ENCODE results near the gene GNB2.

The GNB2 gene

DNA sequence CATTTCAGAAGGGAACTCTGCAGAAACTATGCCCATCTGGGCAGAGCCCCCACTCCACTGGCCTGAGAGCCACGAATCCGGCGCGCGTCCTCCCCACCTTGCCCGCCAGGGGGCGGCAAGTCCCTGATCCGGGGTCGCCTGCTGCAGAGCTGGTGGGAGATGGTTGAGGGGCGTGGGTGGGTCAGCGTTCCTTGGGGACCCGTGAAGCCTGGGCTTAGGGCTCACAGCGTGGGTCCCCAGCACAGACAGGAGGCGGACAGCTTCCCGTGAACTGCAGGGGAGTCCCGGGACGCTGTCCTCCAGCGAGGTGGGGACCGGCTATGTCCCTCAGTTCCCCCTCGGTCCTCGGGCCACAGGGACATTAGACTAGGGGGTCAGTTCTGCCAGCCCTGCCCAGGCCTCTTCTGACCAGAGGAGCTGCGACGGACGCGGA, 31.8 kb downstream of the GNB2 start:
- Histone ChIP-seq H3K79me2 (ENCODE audit: low read length) (peaks cover 16% of the 10 kb centered on the region), H3K9me3 (replicated peaks; ENCODE audit: insufficient read depth, low read length) (no peaks in the 10 kb centered on the region), H3K9me2 (replicated peaks; ENCODE audit: insufficient read depth, low read length) (no peaks in the 10 kb centered on the region), H3K4me2 (ENCODE audit: low read depth, low read length) (peak overlapping the region; percentile 85), H4K20me1 (ENCODE audit: insufficient read depth, low read length) (no peaks in the 10 kb centered on the region), H2AFZ (ENCODE audit: low read length) (peak overlapping the region; percentile 79), H3K9ac (ENCODE audit: low read length) (peak overlapping the region; percentile 95), H3K27me3 (replicated peaks; ENCODE audit: insufficient read depth, low read length) (peaks cover 34% of the 10 kb centered on the region), H3K36me3 (replicated peaks; ENCODE audit: insufficient read depth, low read length) (no peaks in the 10 kb centered on the region; the same call in 1 of the 2 replicates), H3K4me1 (ENCODE audit: low read length) (peaks cover 8% of the 10 kb centered on the region; the same call in 1 of the 2 replicates), H3K27ac (ENCODE audit: low read length) (peak overlapping the region; percentile 83), H3K4me3 (ENCODE audit: low read length) (peak overlapping the region; percentile 96), H3F3A (ENCODE audit: insufficient read depth, low read length) (peaks cover 4% of the 10 kb centered on the region; the same call in 1 of the 2 replicates)
- DNase-seq = peak; percentile 73
- TF ChIP-seq EZH2phosphoT487 (IDR thresholded peaks at IDR 0.05; ENCODE audit: low read length) = no peak
- TF ChIP-seq, protein P1, sequence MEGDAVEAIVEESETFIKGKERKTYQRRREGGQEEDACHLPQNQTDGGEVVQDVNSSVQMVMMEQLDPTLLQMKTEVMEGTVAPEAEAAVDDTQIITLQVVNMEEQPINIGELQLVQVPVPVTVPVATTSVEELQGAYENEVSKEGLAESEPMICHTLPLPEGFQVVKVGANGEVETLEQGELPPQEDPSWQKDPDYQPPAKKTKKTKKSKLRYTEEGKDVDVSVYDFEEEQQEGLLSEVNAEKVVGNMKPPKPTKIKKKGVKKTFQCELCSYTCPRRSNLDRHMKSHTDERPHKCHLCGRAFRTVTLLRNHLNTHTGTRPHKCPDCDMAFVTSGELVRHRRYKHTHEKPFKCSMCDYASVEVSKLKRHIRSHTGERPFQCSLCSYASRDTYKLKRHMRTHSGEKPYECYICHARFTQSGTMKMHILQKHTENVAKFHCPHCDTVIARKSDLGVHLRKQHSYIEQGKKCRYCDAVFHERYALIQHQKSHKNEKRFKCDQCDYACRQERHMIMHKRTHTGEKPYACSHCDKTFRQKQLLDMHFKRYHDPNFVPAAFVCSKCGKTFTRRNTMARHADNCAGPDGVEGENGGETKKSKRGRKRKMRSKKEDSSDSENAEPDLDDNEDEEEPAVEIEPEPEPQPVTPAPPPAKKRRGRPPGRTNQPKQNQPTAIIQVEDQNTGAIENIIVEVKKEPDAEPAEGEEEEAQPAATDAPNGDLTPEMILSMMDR (IDR thresholded peaks at IDR 0.05; ENCODE audit: low read length) = peak; percentile 95
- TF ChIP-seq EZH2 (optimal IDR thresholded peaks at IDR 0.05; ENCODE audit: low read depth, low read length) = no peak

GRCh38 chr7:100705753-100706671, 32.5 kb downstream of the GNB2 start, which contains the start of gene POP7:
Gene POP7, plus strand, starts transcription at chr7:100706121. Its CDS starts 710 bp downstream, at chr7:100706831.
- peaks cover 8% of the 10 kb centered on the region; the same call in 1 of the 2 replicates for H3K4me1 ChIP-seq (ENCODE audit: low read length)
- H3K27ac ChIP-seq (ENCODE audit: low read length) = peak within 1 kb of the TSS; percentile 83
- no peaks in the 10 kb centered on the region for H4K20me1 ChIP-seq (ENCODE audit: insufficient read depth, low read length)
- peak within 1 kb of the TSS; percentile 88 for H3K4me2 ChIP-seq (ENCODE audit: low read depth, low read length)
- peak within 1 kb of the TSS; percentile 89 for H2AFZ ChIP-seq (ENCODE audit: low read length)
- no peaks in the 10 kb centered on the region for H3K9me3 ChIP-seq (replicated peaks; ENCODE audit: insufficient read depth, low read length)
- DNase-seq = peak; percentile 99
- TF ChIP-seq, protein P1 (IDR thresholded peaks at IDR 0.05; ENCODE audit: low read length) = no peak
- no peak for TF ChIP-seq EZH2phosphoT487 (IDR thresholded peaks at IDR 0.05; ENCODE audit: low read length)
- no peak for TF ChIP-seq EZH2 (optimal IDR thresholded peaks at IDR 0.05; ENCODE audit: low read depth, low read length)
- H3K79me2 ChIP-seq (ENCODE audit: low read length) = peaks cover 16% of the 10 kb centered on the region
- no peaks in the 10 kb centered on the region for H3K9me2 ChIP-seq (replicated peaks; ENCODE audit: insufficient read depth, low read length)
- H3K4me3 ChIP-seq (ENCODE audit: low read length) = peak within 1 kb of the TSS; percentile 96
- H3K36me3 ChIP-seq (replicated peaks; ENCODE audit: insufficient read depth, low read length) = no peaks in the 10 kb centered on the region; the same call in 1 of the 2 replicates
- H3F3A ChIP-seq (ENCODE audit: insufficient read depth, low read length) = peaks cover 4% of the 10 kb centered on the region; the same call in 1 of the 2 replicates
- peak within 1 kb of the TSS; percentile 95 for H3K9ac ChIP-seq (ENCODE audit: low read length)
- H3K27me3 ChIP-seq (replicated peaks; ENCODE audit: insufficient read depth, low read length) = peaks cover 27% of the 10 kb centered on the region

- Histone ChIP-seq H3K79me2 (ENCODE audit: low read length) (peaks cover 16% of the 10 kb centered on the region), H3K9me3 (replicated peaks; ENCODE audit: insufficient read depth, low read length) (no peaks in the 10 kb centered on the region), H3K4me3 (ENCODE audit: low read length) (peak overlapping the region; percentile 96), H3K36me3 (replicated peaks; ENCODE audit: insufficient read depth, low read length) (no peaks in the 10 kb centered on the region; the same call in 1 of the 2 replicates), H3K4me1 (ENCODE audit: low read length) (peaks cover 8% of the 10 kb centered on the region; the same call in 1 of the 2 replicates), H3K9ac (ENCODE audit: low read length) (peak overlapping the region; percentile 95), H3F3A (ENCODE audit: insufficient read depth, low read length) (peaks cover 4% of the 10 kb centered on the region; the same call in 1 of the 2 replicates), H3K27ac (ENCODE audit: low read length) (no peak overlapping the region), H4K20me1 (ENCODE audit: insufficient read depth, low read length) (no peaks in the 10 kb centered on the region), H2AFZ (ENCODE audit: low read length) (peak overlapping the region; percentile 89; the same call in 1 of the 2 replicates), H3K4me2 (ENCODE audit: low read depth, low read length) (peak overlapping the region; percentile 88), H3K27me3 (replicated peaks; ENCODE audit: insufficient read depth, low read length) (peaks cover 20% of the 10 kb centered on the region), H3K9me2 (replicated peaks; ENCODE audit: insufficient read depth, low read length) (no peaks in the 10 kb centered on the region)
- TF ChIP-seq, protein P1 (IDR thresholded peaks at IDR 0.05; ENCODE audit: low read length) = no peak
- no peak for TF ChIP-seq EZH2 (optimal IDR thresholded peaks at IDR 0.05; ENCODE audit: low read depth, low read length)
- DNase-seq = no peak
These were observed 33.3 kb downstream of the GNB2 start for GRCh38 chr7:100706672-100707311.
